Measurements from ENCODE around the gene TSHZ2.

The TSHZ2 gene

DNA sequence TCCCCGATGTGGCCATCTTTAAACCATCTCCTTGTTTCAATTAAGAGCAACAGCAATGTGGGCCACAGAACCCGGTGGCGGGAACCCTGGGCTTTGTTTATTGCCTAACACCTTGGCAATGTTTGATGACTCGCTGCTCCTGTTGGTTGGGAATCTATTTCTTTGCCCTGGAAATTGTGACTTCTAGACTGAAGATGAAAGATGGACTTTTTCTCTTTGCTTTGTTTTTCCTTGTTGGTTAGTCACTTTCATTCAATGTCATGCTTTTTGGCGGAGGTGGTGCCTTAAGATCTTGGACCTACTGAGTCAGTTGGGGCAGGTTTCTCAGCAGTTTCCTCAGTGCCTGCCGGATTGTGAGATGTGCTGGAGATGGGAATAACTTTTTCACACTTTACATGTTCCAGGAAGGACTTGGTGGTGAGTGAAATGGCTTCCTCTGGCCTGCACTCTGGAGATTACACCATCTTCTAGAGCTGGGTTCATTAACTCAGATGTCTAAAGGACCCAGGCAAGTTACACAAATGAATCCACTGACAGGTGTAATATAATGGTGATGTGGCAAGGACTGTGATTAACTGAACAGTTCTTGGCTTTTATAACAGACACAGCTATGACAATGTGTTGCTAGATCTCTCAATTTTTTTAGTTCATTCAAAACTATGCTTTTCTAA lies 56.3 kb downstream of the TSHZ2 start:
- no peak for DNase-seq (ENCODE audit: extremely low read depth, low read depth)
- TF ChIP-seq, protein P1, sequence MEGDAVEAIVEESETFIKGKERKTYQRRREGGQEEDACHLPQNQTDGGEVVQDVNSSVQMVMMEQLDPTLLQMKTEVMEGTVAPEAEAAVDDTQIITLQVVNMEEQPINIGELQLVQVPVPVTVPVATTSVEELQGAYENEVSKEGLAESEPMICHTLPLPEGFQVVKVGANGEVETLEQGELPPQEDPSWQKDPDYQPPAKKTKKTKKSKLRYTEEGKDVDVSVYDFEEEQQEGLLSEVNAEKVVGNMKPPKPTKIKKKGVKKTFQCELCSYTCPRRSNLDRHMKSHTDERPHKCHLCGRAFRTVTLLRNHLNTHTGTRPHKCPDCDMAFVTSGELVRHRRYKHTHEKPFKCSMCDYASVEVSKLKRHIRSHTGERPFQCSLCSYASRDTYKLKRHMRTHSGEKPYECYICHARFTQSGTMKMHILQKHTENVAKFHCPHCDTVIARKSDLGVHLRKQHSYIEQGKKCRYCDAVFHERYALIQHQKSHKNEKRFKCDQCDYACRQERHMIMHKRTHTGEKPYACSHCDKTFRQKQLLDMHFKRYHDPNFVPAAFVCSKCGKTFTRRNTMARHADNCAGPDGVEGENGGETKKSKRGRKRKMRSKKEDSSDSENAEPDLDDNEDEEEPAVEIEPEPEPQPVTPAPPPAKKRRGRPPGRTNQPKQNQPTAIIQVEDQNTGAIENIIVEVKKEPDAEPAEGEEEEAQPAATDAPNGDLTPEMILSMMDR (IDR thresholded peaks at IDR 0.05; ENCODE audit: low read depth, low read length) = no peak

DNA sequence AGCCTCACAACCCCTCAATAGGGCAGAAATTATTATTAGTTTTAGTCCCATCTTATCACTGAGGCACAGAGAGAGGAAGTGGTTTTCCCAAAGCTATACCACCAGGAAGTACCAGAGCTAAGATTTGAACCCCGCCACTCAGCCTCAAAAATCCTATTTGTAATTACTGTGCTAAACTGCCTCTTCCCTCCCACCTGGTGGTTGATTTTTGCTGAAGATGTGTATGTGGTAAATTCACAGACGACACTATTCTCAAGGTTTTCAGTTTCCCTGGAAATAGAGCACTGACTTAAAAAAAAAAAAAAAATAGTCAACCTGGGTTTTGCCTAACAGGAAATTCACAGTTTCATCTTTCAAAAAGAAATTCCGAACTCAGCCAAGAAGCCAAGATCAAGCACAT lies 57.9 kb downstream of the TSHZ2 start:
- no peak for DNase-seq (ENCODE audit: extremely low read depth, low read depth)

GRCh38 chr20:53032046-53032445 lies 59.9 kb downstream of the TSHZ2 start:
- DNase-seq (ENCODE audit: extremely low read depth, low read depth) = no peak
- TF ChIP-seq, protein P1 (IDR thresholded peaks at IDR 0.05; ENCODE audit: low read depth, low read length) = no peak

More for the DNA sequence above, 57.9 kb downstream of the TSHZ2 start:
- TF ChIP-seq, protein P1 (IDR thresholded peaks at IDR 0.05; ENCODE audit: low read depth, low read length) = no peak

GRCh38 chr20:53032478-53032932 lies 60.3 kb downstream of the TSHZ2 start:
- peak; percentile 65 for DNase-seq (ENCODE audit: extremely low read depth, low read depth)
- TF ChIP-seq, protein P1 (IDR thresholded peaks at IDR 0.05; ENCODE audit: low read depth, low read length) = no peak

DNA sequence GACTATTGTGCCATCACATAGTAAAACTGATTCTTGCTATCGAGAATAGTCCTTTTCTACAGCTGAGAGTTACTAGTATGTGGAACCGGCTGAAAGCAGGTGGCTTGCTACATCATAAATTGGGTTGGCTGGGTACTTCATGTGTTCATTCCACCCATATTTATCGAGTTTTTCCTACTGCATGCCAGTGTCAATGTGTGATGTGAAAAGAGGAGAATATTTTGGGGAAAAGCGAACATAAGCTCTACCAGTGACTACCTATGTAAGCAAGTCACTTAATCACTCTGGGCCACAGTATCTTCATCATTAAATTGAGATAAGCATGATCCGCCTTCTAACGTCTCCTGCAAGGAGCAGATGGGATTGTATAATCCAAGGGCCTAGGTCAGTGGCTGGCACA lies 61.0 kb downstream of the TSHZ2 start:
- no peak for DNase-seq (ENCODE audit: extremely low read depth, low read depth)
- TF ChIP-seq, protein P1 (IDR thresholded peaks at IDR 0.05; ENCODE audit: low read depth, low read length) = no peak

DNA sequence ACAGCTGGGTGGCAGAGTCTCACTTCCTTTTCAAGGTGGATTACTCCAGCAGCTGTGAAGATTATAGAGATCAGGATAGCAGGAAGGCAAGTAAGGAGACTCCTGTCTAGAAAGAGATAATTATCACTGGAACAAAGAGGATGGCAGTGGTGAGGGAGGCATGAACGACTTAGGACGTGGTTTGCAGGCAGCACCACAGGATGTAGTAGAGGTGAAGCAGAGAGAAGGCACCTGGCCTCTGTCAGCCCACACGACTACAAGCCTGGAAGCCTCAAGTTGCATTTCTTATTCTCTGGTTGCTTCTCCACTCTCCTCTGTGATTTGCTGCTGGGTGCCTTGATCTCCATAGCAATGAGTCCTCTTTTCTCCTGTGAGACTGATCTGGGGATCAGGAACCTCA lies 62.7 kb downstream of the TSHZ2 start:
- TF ChIP-seq, protein P1 (IDR thresholded peaks at IDR 0.05; ENCODE audit: low read depth, low read length) = no peak

GRCh38 chr20:53036992-53037391 lies 64.8 kb downstream of the TSHZ2 start:
- TF ChIP-seq, protein P1 (IDR thresholded peaks at IDR 0.05; ENCODE audit: low read depth, low read length) = no peak
- no peak for DNase-seq (ENCODE audit: extremely low read depth, low read depth)

More for the DNA sequence above, 62.7 kb downstream of the TSHZ2 start:
- DNase-seq (ENCODE audit: extremely low read depth, low read depth) = no peak
